Endodermal cell (in vitro differentiated cells): ENCODE data around the gene RNF113B. TPM values are rescaled to one million over a fixed set of nuclear protein-coding genes. Genes with fewer than 3 reads are reported as not detected.
A peak's percentile ranks its signal among the peaks of the same experiment; 100 is the strongest.

Experiments
- DNase-seq: peaks from one replicate; pipeline ENCODE4 v3.0.0-alpha.2; 2017
- H3K27ac ChIP-seq: 2 replicates; pipeline ENCODE4 v1.5.1; 2013; ENCODE audit warnings: mild to moderate bottlenecking, low read depth, low read length, moderate library complexity
- H3K27me3 ChIP-seq: 2 replicates; pipeline ENCODE4 v1.6.1; 2013; ENCODE audit warnings: mild to moderate bottlenecking, low read length, moderate library complexity; ENCODE audit not compliant: insufficient read depth, control insufficient read depth, poor library complexity, severe bottlenecking
- H3K36me3 ChIP-seq: 2 replicates; pipeline ENCODE4 v1.7.0; 2013; ENCODE audit warnings: mild to moderate bottlenecking, low read length, moderate library complexity; ENCODE audit not compliant: control insufficient read depth, insufficient read depth
- H3K4me1 ChIP-seq: one replicate; pipeline ENCODE4 v1.7.0; 2013; ENCODE audit warnings: low read length; ENCODE audit not compliant: control insufficient read depth, insufficient read depth
- H3K4me3 ChIP-seq: 2 replicates; pipeline ENCODE4 v1.5.1; 2013; ENCODE audit warnings: mild to moderate bottlenecking, low read length, moderate library complexity
- H3K9ac ChIP-seq: 2 replicates; pipeline ENCODE4 v1.6.1; 2013; ENCODE audit warnings: mild to moderate bottlenecking, low read length, moderate library complexity; ENCODE audit not compliant: poor library complexity, severe bottlenecking; ENCODE audit errors: extremely low read depth
- H3K9me3 ChIP-seq: 2 replicates; pipeline ENCODE4 v1.6.1; 2013; ENCODE audit warnings: mild to moderate bottlenecking, low read length, moderate library complexity; ENCODE audit not compliant: control insufficient read depth
- H3K27ac Mint-ChIP-seq: 2 replicates; pipeline ENCODE4 v1.8.0; 2020; ENCODE audit warnings: mixed read lengths
- H3K27me3 Mint-ChIP-seq: 2 replicates; pipeline ENCODE4 v1.8.0; 2021; ENCODE audit warnings: mild to moderate bottlenecking, mixed read lengths; ENCODE audit not compliant: insufficient read depth
- H3K36me3 Mint-ChIP-seq: 2 replicates; pipeline ENCODE4 v1.8.0; 2020; ENCODE audit warnings: low read depth, mixed read lengths
- H3K4me1 Mint-ChIP-seq: 2 replicates; pipeline ENCODE4 v1.8.0; 2020; ENCODE audit warnings: mixed read lengths
- H3K4me3 Mint-ChIP-seq: 2 replicates; pipeline ENCODE4 v1.8.0; 2020; ENCODE audit warnings: mild to moderate bottlenecking, moderate library complexity, mixed read lengths
- H3K9me3 Mint-ChIP-seq: 2 replicates; pipeline ENCODE4 v1.8.0; 2020; ENCODE audit warnings: mild to moderate bottlenecking, mixed read lengths
- WGBS, 2 experiments: methylation state at CpG; one replicate each; pipeline versions ENCODE4 v1.1.5 to v1.1.7; 2013; ENCODE audit warnings: missing lambda C conversion rate in 2 of 2, mixed read lengths in 1 of 2; ENCODE audit not compliant: insufficient coverage in 1 of 2, insufficient read length in 1 of 2; 5-methylcytosine and 5-hydroxymethylcytosine counted together
- total RNA-seq, 2 donors: library from RNA; stranded (reverse); fragmentation: NEBNext Ultra II Directional in 1 of 2; extraction: Animal tissue kit (Norgen Biotek cat#: 25700) in 1 of 2; gene quantifications; 2 replicates in 1 of 2; 3 replicates in 1 of 2; pipeline ENCODE4 v1.2.1, GENCODE V29; 2021
- TF ChIP-seq, protein P1 (sequence below): fragments of 200-600 bp; sonication (generic); conservative IDR thresholded peaks from 2 replicates; pipeline ENCODE4 v1.5.0; 2021; ENCODE audit warnings: antibody characterized with exemption, mild to moderate bottlenecking

RNF113B gene
- total RNA-seq, 2 donors from 2014 or later: not detected

DNA sequence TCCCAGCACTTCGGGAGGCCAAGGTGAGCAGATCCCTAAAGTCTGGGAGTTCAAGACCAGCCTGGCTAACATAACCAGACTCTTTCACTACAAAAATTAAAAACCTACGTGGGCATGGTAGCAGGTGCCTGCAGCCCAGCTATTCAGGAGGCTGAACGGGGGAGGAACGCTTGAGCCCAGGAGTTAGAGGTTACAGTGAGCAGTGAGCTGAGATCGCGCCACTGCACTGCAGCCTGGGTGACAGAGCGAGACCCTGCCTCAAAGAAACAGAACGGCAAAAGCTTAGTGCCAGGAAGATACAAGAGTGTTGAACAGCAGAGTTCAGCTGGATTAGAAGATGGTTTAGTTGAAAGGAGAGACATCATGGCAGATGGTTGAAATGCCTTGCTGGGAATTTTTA lies 24.1 kb upstream of the RNF113B start:
- TF ChIP-seq, protein P1, sequence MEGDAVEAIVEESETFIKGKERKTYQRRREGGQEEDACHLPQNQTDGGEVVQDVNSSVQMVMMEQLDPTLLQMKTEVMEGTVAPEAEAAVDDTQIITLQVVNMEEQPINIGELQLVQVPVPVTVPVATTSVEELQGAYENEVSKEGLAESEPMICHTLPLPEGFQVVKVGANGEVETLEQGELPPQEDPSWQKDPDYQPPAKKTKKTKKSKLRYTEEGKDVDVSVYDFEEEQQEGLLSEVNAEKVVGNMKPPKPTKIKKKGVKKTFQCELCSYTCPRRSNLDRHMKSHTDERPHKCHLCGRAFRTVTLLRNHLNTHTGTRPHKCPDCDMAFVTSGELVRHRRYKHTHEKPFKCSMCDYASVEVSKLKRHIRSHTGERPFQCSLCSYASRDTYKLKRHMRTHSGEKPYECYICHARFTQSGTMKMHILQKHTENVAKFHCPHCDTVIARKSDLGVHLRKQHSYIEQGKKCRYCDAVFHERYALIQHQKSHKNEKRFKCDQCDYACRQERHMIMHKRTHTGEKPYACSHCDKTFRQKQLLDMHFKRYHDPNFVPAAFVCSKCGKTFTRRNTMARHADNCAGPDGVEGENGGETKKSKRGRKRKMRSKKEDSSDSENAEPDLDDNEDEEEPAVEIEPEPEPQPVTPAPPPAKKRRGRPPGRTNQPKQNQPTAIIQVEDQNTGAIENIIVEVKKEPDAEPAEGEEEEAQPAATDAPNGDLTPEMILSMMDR: no peak
- Mint-ChIP-seq H3K4me1 (peaks cover 33% of the 10 kb centered on the region), H3K36me3 (peaks cover 53% of the 10 kb centered on the region), H3K27me3 (no peaks in the 10 kb centered on the region), H3K27ac (peak overlapping the region; percentile 5), H3K4me3 (peak overlapping the region; percentile 3), H3K9me3 (peaks cover 29% of the 10 kb centered on the region)
- Histone ChIP-seq H3K9ac (no peak overlapping the region), H3K9me3 (peaks cover 35% of the 10 kb centered on the region), H3K4me3 (no peak overlapping the region), H3K36me3 (peaks cover 63% of the 10 kb centered on the region), H3K27ac (no peak overlapping the region), H3K4me1 (peaks cover 16% of the 10 kb centered on the region), H3K27me3 (no peaks in the 10 kb centered on the region)
- no peak for DNase-seq
- WGBS, 2 experiments: 89 to 90% methylated on average over 7 to 8 of the region's 8 CpGs

- peak overlapping the region; percentile 31 for H3K4me3 Mint-ChIP-seq
- peak; percentile 85 for DNase-seq
Observed at GRCh38 chr13:98200211-98200878, 23.3 kb upstream of the RNF113B start.

DNA sequence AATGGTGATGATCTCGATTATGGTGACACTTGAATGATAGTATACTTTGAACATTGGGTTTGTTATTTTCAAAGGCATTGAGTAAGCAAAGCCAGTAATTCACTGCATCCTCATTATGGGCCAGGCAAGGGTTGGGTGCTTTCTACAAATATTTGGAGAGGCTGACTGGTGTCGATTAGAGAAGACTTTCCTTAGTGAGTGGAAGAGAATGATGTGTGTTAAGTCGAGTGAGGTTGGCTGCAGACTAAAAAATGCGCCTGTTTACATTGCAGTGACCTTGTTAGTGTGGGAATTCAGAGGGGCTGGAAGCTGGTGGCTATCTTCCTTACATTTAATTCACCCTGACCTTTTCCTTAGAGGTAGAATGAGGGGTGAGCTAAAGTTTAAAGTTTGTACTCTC lies 22.4 kb upstream of the RNF113B start:
- H3K4me3 Mint-ChIP-seq: peak overlapping the region; percentile 31
- peaks cover 16% of the 10 kb centered on the region for H3K4me1 ChIP-seq

More at GRCh38 chr13:98200211-98200878, 23.3 kb upstream of the RNF113B start:
- no peaks in the 10 kb centered on the region for H3K27me3 ChIP-seq
- peaks cover 56% of the 10 kb centered on the region for H3K36me3 Mint-ChIP-seq
- peaks cover 23% of the 10 kb centered on the region for H3K9me3 Mint-ChIP-seq
- WGBS, 2 experiments: 78 to 88% methylated on average over 3 to 4 of the region's 5 CpGs
- TF ChIP-seq, protein P1: no peak
- peak overlapping the region; percentile 62 for H3K27ac Mint-ChIP-seq
- H3K9me3 ChIP-seq: peaks cover 27% of the 10 kb centered on the region
- no peak overlapping the region for H3K27ac ChIP-seq
- H3K9ac ChIP-seq: no peak overlapping the region
- peaks cover 64% of the 10 kb centered on the region for H3K36me3 ChIP-seq
- H3K4me1 ChIP-seq: peaks cover 16% of the 10 kb centered on the region
- no peaks in the 10 kb centered on the region for H3K27me3 Mint-ChIP-seq
- peaks cover 33% of the 10 kb centered on the region for H3K4me1 Mint-ChIP-seq
- no peak overlapping the region for H3K4me3 ChIP-seq

More for the DNA sequence above, 22.4 kb upstream of the RNF113B start:
- TF ChIP-seq, protein P1: no peak
- Histone ChIP-seq H3K27ac (no peak overlapping the region), H3K36me3 (peaks cover 62% of the 10 kb centered on the region), H3K27me3 (no peaks in the 10 kb centered on the region), H3K9ac (no peak overlapping the region), H3K4me3 (no peak overlapping the region), H3K9me3 (peaks cover 18% of the 10 kb centered on the region)
- 47 to 49% methylated on average over 3 to 4 of the region's 4 CpGs for whole genome bisulfite sequencing, 2 experiments
- DNase-seq: no peak
- Mint-ChIP-seq H3K4me1 (peaks cover 35% of the 10 kb centered on the region), H3K9me3 (peaks cover 14% of the 10 kb centered on the region), H3K27me3 (no peaks in the 10 kb centered on the region), H3K27ac (peak overlapping the region; percentile 62), H3K36me3 (peaks cover 49% of the 10 kb centered on the region)
